ENCODE measurements around the gene BDKRB2.

- TF ChIP-seq CTCF (IDR thresholded peaks at IDR 0.05; ENCODE audit: insufficient read depth, low read depth, low read length) (no peak), EZH2 (IDR thresholded peaks at IDR 0.05; ENCODE audit: insufficient read depth, low read length) (no peak)
These were observed 27.9 kb downstream of the BDKRB2 start for GRCh38 chr14:96232506-96232905.

Measured in astrocyte (in vitro differentiated cells and primary cell).